ENCODE results near the gene ATP6V1F. TPM values are rescaled to one million over a fixed set of nuclear protein-coding genes. Genes with fewer than 3 reads are reported as not detected.
"Not testable (repeated sequence)": the region's sequence is repeated elsewhere in the genome, so short reads cannot be mapped to it uniquely, and the experiment has no call there.

Gene ATP6V1F
- total RNA-seq, 2 experiments from 2014 or later, result 49.6 to 54.3 TPM

- no peak for DNase-seq
- no peak for TF ChIP-seq CTCF (IDR thresholded peaks at IDR 0.05)
- Histone ChIP-seq H3K4me1 (ENCODE audit: insufficient read depth, low read length) (peaks cover 13% of the 10 kb centered on the region), H3K36me3 (ENCODE audit: insufficient read depth, low read length) (no peaks in the 10 kb centered on the region), H3K27ac (ENCODE audit: low read depth in 1 of 2, low read length in 2 of 2) (no peak overlapping the region), H3K9me3 (ENCODE audit: control insufficient read depth in 1 of 2, insufficient read depth in 1 of 2, low read length in 2 of 2) (peaks cover 0 to 12% of the 10 kb centered on the region in 2 experiments), H3K27me3 (ENCODE audit: control insufficient read depth in 1 of 2, insufficient read depth in 2 of 2, low read length in 2 of 2) (peaks cover 34 to 48% of the 10 kb centered on the region in 2 experiments), H3K4me3 (ENCODE audit: low read length) (no peak overlapping the region)
- Mint-ChIP-seq H3K9me3 (no peaks in the 10 kb centered on the region), H3K4me1 (ENCODE audit: low read depth) (peaks cover 6% of the 10 kb centered on the region), H3K36me3 (ENCODE audit: low read depth) (no peaks in the 10 kb centered on the region), H3K4me3 (no peak overlapping the region), H3K27me3 (peaks cover 72% of the 10 kb centered on the region), H3K27ac (no peak overlapping the region)
- intact Hi-C loops (cut with DNase I, micrococcal nuclease), result no loop called here
- POLR2A ChIA-PET, result no interaction called here
- CTCF ChIA-PET, result no interaction called here
- ATAC-seq (ENCODE audit: poor library complexity), result no peak
Observed at GRCh38 chr7:128912281-128912680, 49.6 kb downstream of the ATP6V1F start.

GRCh38 chr7:128912709-128913495 lies 50.2 kb downstream of the ATP6V1F start:
- H3K27ac ChIP-seq (ENCODE audit: low read depth in 1 of 2, low read length in 2 of 2); H3K9me3 Mint-ChIP-seq; intact Hi-C loops (cut with DNase I, micrococcal nuclease); H3K4me1 Mint-ChIP-seq (ENCODE audit: low read depth); CTCF ChIA-PET; ATAC-seq (ENCODE audit: poor library complexity); DNase-seq; POLR2A ChIA-PET; H3K27ac Mint-ChIP-seq; H3K36me3 Mint-ChIP-seq (ENCODE audit: low read depth); H3K36me3 ChIP-seq (ENCODE audit: insufficient read depth, low read length); H3K4me3 ChIP-seq (ENCODE audit: low read length); H3K4me3 Mint-ChIP-seq: not testable (repeated sequence)
- peaks cover 34 to 48% of the 10 kb centered on the region in 2 experiments for H3K27me3 ChIP-seq (ENCODE audit: control insufficient read depth in 1 of 2, insufficient read depth in 2 of 2, low read length in 2 of 2)
- peaks cover 13% of the 10 kb centered on the region for H3K4me1 ChIP-seq (ENCODE audit: insufficient read depth, low read length)
- peaks cover 0 to 12% of the 10 kb centered on the region in 2 experiments for H3K9me3 ChIP-seq (ENCODE audit: control insufficient read depth in 1 of 2, insufficient read depth in 1 of 2, low read length in 2 of 2)
- peaks cover 71% of the 10 kb centered on the region for H3K27me3 Mint-ChIP-seq

GRCh38 chr7:128913870-128914565 lies 51.4 kb downstream of the ATP6V1F start:
- Mint-ChIP-seq H3K9me3 (no peaks in the 10 kb centered on the region), H3K4me3 (no peak overlapping the region)
- POLR2A ChIA-PET, result no interaction called here

More at GRCh38 chr7:128913870-128914565, 51.4 kb downstream of the ATP6V1F start:
- CTCF ChIA-PET, result no interaction called here
- no peaks in the 10 kb centered on the region for H3K36me3 Mint-ChIP-seq (ENCODE audit: low read depth)
- no peak for ATAC-seq (ENCODE audit: poor library complexity)
- peaks cover 0 to 12% of the 10 kb centered on the region in 2 experiments for H3K9me3 ChIP-seq (ENCODE audit: control insufficient read depth in 1 of 2, insufficient read depth in 1 of 2, low read length in 2 of 2)
- peaks cover 13% of the 10 kb centered on the region for H3K4me1 ChIP-seq (ENCODE audit: insufficient read depth, low read length)
- H3K27ac Mint-ChIP-seq, result no peak overlapping the region
- H3K27me3 Mint-ChIP-seq, result peaks cover 69% of the 10 kb centered on the region
- intact Hi-C loops (cut with DNase I, micrococcal nuclease), result no loop called here
- H3K27me3 ChIP-seq (ENCODE audit: control insufficient read depth in 1 of 2, insufficient read depth in 2 of 2, low read length in 2 of 2), result peaks cover 34 to 45% of the 10 kb centered on the region in 2 experiments
- DNase-seq, result no peak
- H3K36me3 ChIP-seq (ENCODE audit: insufficient read depth, low read length), result no peaks in the 10 kb centered on the region
- peaks cover 6% of the 10 kb centered on the region for H3K4me1 Mint-ChIP-seq (ENCODE audit: low read depth)
- TF ChIP-seq CTCF (IDR thresholded peaks at IDR 0.05), result no peak
- no peak overlapping the region for H3K4me3 ChIP-seq (ENCODE audit: low read length)
- no peak overlapping the region for H3K27ac ChIP-seq (ENCODE audit: low read depth in 1 of 2, low read length in 2 of 2)
